ENCODE data around the gene NBPF4.
"Not testable (repeated sequence)": the region's sequence is repeated elsewhere in the genome, so short reads cannot be mapped to it uniquely, and the experiment has no call there.

GRCh38 chr1:108203582-108203981 lies 40.3 kb downstream of the NBPF4 start:
- TF ChIP-seq CTCF (IDR thresholded peaks at IDR 0.05; ENCODE audit: insufficient read depth, low read length, poor library complexity, severe bottlenecking); EZH2phosphoT487 (conservative IDR thresholded peaks at IDR 0.05; ENCODE audit: low read length): not testable (repeated sequence)

Measured in SU-DHL-6 (cell line).